HUES64 (cell line): ENCODE measurements around the gene TNIP3.
"Not testable (repeated sequence)": the region's sequence is repeated elsewhere in the genome, so short reads cannot be mapped to it uniquely, and the experiment has no call there.

ENCODE experiments used
- H3K27ac ChIP-seq: 2 replicates; pipeline ENCODE4 v1.7.0; 2013; ENCODE audit warnings: low read depth, low read length, inconsistent platforms
- H3K27me3 ChIP-seq: 2 replicates; pipeline ENCODE4 v1.6.1; 2013; ENCODE audit warnings: mild to moderate bottlenecking, low read length; ENCODE audit not compliant: insufficient read depth
- H3K36me3 ChIP-seq: 2 replicates; pipeline ENCODE4 v1.6.1; 2013; ENCODE audit warnings: mild to moderate bottlenecking, low read length; ENCODE audit not compliant: insufficient read depth
- H3K4me1 ChIP-seq: 2 replicates; pipeline ENCODE4 v1.6.1; 2013; ENCODE audit warnings: mild to moderate bottlenecking, low read length, moderate library complexity; ENCODE audit not compliant: insufficient read depth
- H3K4me3 ChIP-seq: 2 replicates; pipeline ENCODE4 v1.5.1; 2013; ENCODE audit warnings: mild to moderate bottlenecking, low read length, moderate library complexity
- H3K9ac ChIP-seq: 2 replicates; pipeline ENCODE4 v1.6.1; 2013; ENCODE audit warnings: mild to moderate bottlenecking, low read depth, low read length
- H3K9me3 ChIP-seq: 2 replicates; pipeline ENCODE4 v1.6.1; 2013; ENCODE audit warnings: low read depth, low read length; ENCODE audit not compliant: insufficient read depth
- WGBS: fragments of 150-250, 120-280 bp; methylation state at CpG from one replicate; pipeline ENCODE4 v1.1.7; 2013; ENCODE audit warnings: missing lambda C conversion rate; 5-methylcytosine and 5-hydroxymethylcytosine counted together

Gene TNIP3

DNA sequence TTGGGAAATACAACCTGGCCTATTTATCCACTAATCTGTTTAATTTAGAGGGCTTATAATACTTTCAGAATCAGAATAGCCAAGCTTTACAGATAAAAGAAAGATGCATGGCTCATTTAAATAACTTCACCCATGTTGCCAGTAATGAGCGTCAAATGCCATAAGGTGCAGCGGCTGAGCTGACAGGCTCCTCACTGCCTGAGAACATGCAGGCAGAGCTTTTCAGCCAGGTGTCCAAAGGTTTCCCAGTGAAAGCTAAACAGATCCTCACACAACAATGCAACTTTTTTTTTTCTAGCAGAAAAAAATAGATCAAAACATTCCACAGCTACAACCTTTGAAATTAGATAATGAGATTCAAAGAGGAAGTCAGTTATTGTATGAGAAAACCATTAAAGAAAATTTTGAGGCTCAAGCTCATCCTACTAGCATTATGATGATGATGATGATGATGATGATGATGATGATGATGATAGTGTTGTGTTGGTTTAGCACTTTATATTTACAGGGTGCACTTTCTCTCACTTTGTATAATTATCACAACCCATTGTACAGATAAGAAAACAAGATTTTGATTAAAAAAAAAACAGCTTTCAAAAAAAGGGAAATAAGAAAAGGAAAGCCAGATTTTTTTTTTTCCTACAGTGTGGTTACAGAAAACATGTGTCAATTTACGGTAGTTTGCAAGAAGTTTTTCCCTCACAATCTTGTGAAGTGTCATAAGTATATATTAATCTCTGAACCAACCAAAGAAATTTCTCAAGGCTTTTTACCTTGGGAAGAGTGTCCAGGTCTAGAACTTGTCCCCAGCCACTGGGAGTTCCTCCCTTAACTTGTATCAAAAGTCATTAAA lies 12.2 kb upstream of the TNIP3 start:
- Histone ChIP-seq H3K4me1 (peaks cover 17% of the 10 kb centered on the region), H3K9ac (no peak overlapping the region), H3K36me3 (no peaks in the 10 kb centered on the region), H3K4me3 (no peak overlapping the region), H3K9me3 (no peaks in the 10 kb centered on the region), H3K27ac (no peak overlapping the region), H3K27me3 (no peaks in the 10 kb centered on the region)
- WGBS, result 88% methylated on average over 2 of the region's 3 CpGs

DNA sequence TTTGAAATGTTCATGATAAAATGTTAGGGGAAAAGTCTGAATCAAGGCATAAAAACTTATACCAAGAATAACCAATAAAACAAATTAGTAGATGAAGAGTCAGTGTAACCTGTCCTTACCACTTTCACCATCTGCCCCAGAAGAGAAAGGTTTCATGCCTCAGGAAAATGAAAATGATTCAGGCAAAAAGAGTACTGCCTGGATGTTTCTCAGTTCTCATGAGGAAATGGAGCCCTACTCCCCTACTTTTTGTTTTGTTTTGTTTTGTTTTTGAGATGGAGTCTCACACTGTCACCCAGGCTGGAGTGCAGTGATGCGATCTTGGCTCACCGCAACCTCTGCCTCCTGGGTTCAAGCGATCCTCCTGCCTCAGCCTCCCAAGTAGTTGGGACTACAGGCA lies 7.4 kb upstream of the TNIP3 start:
- H3K36me3 ChIP-seq, H3K4me3 ChIP-seq, H3K4me1 ChIP-seq, H3K9me3 ChIP-seq, H3K9ac ChIP-seq, H3K27me3 ChIP-seq, H3K27ac ChIP-seq: not testable (repeated sequence)
- 100% methylated on average over 3 of the region's 3 CpGs for WGBS

DNA sequence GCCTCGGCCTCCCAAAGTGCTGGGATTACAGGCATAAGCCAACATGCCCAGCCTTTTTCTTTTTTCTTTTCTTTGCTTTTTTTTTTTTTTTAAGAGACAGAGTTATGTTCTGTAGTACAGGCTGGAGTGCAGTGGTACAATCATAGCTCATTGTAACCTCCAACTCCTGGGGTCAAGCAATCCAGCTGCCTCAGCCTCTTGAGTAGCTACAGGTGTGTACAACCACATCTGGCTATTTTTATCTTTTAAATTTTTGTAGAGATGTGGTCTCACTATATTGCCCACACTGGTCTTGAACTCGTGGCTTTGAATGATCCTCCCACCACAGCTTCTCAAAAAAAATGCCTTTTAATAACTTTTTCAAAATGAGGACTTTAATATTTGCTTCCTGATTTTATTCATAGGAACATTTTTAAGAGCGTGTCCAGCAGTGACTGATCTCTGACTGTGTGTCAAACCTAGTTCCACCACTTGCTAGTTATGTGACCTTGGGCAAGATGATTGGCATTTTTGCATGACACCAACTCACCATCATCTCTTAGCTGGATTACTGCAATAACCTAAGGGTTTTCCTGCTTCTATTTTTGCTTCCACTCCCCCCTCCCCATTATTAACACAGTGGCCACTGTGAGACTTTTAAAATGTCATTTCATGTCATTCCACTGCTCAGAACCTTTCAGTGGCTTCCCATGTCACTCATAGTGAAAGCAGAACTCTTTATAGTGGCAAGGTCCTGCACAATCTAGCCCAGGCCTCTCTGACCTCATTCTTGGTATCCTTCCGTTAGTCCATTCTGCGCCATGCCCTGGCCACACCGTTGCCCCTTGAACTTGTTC lies 4.5 kb upstream of the TNIP3 start:
- H3K27ac ChIP-seq, result no peak overlapping the region
- WGBS, result 93% methylated on average over 6 of the region's 6 CpGs
- H3K4me3 ChIP-seq, result no peak overlapping the region
- H3K27me3 ChIP-seq, result no peaks in the 10 kb centered on the region
- H3K36me3 ChIP-seq, result no peaks in the 10 kb centered on the region
- no peaks in the 10 kb centered on the region for H3K9me3 ChIP-seq
- no peaks in the 10 kb centered on the region for H3K4me1 ChIP-seq
- no peak overlapping the region for H3K9ac ChIP-seq

DNA sequence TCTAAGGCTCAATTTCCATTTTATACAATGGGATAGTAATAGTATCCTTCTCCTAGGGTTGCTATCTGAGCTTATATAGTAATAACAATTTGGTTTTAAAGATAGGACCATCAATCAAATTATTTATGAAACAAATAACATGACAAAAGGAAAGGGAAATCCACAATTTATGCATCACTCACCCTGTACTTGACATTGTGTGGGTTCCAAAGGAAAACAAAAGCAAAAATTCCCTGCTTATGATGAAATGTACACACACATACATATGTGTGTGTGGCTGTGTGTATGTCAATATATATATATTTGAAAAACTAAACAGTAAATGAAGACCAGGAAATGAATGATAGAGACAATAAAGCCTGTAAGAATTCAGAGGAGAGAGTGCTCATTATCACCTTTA lies 2.9 kb upstream of the TNIP3 start:
- H3K4me3 ChIP-seq, result no peak overlapping the region
- H3K27ac ChIP-seq, result no peak overlapping the region
- no peaks in the 10 kb centered on the region for H3K36me3 ChIP-seq
- no peak overlapping the region for H3K9ac ChIP-seq
- H3K4me1 ChIP-seq, result no peaks in the 10 kb centered on the region
- H3K27me3 ChIP-seq, result no peaks in the 10 kb centered on the region
- H3K9me3 ChIP-seq, result no peaks in the 10 kb centered on the region

DNA sequence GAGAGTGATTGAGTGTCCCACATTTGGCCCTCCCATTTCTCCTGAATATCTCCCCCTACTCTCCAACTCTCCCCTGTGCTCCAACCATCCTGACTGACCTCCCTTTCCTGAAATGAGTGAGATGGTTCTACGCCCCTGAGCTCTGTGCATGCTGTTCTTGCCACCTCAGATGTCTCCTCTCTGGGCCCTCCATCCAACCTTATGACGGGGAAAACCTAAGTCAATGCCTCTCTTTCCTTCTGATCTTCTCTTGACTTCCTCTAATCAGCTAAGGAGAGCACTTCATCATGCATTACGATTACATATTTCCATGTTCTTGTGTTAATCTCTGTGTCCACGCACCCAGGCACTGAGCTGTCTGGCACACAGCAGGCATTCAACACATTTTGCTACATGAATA lies 1.1 kb upstream of the TNIP3 start:
- Histone ChIP-seq H3K36me3 (no peaks in the 10 kb centered on the region), H3K27me3 (no peaks in the 10 kb centered on the region), H3K4me3 (no peak overlapping the region), H3K9me3 (no peaks in the 10 kb centered on the region), H3K9ac (no peak overlapping the region), H3K4me1 (no peaks in the 10 kb centered on the region), H3K27ac (no peak overlapping the region)
- WGBS, result 96% methylated on average over 4 of the region's 4 CpGs

DNA sequence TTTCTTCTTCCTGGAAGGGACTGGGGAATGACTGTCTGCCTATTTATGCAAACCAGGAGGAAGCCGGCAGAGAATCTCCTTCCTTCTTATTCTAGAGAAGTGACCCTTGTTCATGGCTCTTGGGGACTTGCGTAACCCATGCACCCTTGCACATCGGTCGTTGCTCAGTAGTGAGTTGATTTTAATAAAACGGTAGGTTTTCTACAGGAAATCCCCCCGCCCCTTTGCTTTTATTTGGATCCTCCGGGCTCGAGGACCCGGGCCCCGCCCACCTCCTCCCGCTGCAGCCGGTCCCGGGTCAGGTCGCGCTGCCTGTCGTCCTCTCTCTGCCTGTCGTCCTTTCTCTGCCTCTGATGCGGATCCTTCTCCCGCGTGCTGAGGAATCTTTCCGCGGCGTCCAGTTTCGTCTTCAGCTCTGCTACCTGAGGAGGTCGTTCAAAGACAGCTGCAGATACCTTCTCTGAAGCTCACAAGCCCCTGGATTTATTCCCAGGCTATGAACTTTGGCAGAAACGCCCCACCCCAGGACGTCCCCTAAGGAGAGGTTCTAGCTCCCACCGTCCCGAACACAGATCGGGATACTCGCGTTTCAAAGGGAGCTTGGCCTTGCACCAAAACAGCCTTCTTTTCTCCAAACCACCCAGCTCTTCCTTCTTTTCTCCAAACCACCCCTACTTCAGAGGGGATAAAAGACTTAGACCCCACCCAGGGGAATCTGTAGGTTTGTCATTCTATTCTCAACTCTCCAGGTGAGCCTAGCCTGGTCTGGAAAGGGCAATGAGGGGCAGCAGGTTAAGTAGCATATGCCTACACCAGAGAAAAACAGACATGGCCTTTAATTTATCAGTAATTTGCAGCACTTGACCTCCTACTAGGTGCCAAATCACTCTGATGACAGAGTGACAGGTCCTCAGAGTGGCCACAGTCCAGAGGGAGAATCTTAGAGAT lies 7.0 kb downstream of the TNIP3 start:
- 2% methylated on average over 32 of the region's 32 CpGs for WGBS
- Histone ChIP-seq H3K36me3 (no peaks in the 10 kb centered on the region), H3K9ac (peak overlapping the region; percentile 69), H3K4me3 (peak overlapping the region; percentile 76), H3K27me3 (peaks cover 15% of the 10 kb centered on the region), H3K27ac (no peak overlapping the region), H3K4me1 (peaks cover 10% of the 10 kb centered on the region; the same call in 1 of the 2 replicates), H3K9me3 (no peaks in the 10 kb centered on the region)

DNA sequence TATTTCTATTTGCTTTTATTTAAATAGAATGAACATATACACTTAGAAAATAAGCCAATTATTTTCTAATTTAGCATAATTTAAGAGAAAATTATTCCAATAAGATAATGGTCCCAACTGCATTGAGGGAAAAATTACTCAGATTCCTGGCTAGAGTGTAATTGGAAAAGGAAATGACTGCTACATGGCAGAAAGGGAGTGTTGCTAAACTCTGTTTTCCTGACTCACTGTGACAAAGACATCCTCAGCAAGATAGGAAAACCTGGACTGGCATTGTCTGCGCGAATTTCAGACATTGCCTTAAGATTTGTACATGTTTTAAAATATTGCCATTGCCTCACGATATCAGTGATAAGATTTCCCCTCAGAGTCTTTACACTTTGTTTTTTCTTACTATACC lies 8.2 kb downstream of the TNIP3 start:
- WGBS, result 89% methylated on average over 3 of the region's 3 CpGs
- no peaks in the 10 kb centered on the region for H3K9me3 ChIP-seq
- no peak overlapping the region for H3K27ac ChIP-seq
- H3K4me3 ChIP-seq, result no peak overlapping the region
- peaks cover 10% of the 10 kb centered on the region; the same call in 1 of the 2 replicates for H3K4me1 ChIP-seq
- no peaks in the 10 kb centered on the region for H3K36me3 ChIP-seq
- no peak overlapping the region for H3K9ac ChIP-seq
- peaks cover 15% of the 10 kb centered on the region for H3K27me3 ChIP-seq

DNA sequence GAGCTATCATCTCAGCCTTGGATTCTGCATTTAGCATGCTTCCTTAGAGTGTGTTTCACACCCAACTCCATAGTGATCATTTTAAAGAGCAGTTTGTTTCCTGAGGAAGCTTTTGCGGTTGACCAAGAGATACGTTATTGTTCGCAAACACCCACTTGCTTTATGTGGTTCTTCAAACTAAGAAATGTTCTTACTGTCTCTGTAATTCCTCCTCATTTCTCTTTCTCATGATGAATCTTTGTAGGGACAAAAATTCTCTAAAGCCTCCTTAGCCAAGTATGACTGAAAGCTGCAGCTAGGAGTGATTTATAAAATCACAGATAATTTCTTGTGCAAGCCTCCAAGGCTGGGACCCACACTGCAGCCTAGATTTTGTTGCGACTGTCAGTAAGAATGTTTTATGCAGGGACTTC lies 10.0 kb downstream of the TNIP3 start:
- H3K36me3 ChIP-seq, result no peaks in the 10 kb centered on the region
- no peak overlapping the region for H3K9ac ChIP-seq
- WGBS, result 98% methylated on average over 4 of the region's 4 CpGs
- H3K27ac ChIP-seq, result no peak overlapping the region
- no peak overlapping the region for H3K4me3 ChIP-seq
- H3K9me3 ChIP-seq, result no peaks in the 10 kb centered on the region
- peaks cover 10% of the 10 kb centered on the region; the same call in 1 of the 2 replicates for H3K4me1 ChIP-seq
- peaks cover 15% of the 10 kb centered on the region for H3K27me3 ChIP-seq

DNA sequence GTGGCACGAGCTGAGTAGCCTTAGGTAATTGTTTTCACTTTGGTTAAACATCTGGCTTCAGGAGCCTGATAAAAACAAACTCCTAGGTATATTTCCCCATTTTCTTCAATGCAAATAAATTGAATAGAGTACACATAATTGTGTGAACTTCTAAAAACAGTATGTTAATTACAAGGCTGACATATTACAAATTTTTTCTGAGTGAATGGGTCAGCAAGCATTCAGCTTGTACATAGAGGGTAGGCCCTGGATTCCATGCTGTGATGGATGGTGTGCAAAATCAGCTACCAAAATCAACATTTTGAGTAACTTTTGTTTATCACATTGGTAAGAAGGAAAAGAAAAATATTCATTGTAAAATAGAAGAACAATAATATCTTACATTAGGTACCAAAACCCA lies 12.2 kb downstream of the TNIP3 start:
- H3K4me3 ChIP-seq, result no peak overlapping the region
- 0 out of 2 replicates have a peak, but pooled peaks cover under 1% of the 10 kb centered on the region for H3K27me3 ChIP-seq
- H3K36me3 ChIP-seq, result no peaks in the 10 kb centered on the region
- H3K9ac ChIP-seq, result no peak overlapping the region
- WGBS, result 100% methylated on average over 1 of the region's 1 CpG
- no peak overlapping the region for H3K27ac ChIP-seq
- H3K4me1 ChIP-seq, result peaks cover 10% of the 10 kb centered on the region; the same call in 1 of the 2 replicates
- no peaks in the 10 kb centered on the region for H3K9me3 ChIP-seq

DNA sequence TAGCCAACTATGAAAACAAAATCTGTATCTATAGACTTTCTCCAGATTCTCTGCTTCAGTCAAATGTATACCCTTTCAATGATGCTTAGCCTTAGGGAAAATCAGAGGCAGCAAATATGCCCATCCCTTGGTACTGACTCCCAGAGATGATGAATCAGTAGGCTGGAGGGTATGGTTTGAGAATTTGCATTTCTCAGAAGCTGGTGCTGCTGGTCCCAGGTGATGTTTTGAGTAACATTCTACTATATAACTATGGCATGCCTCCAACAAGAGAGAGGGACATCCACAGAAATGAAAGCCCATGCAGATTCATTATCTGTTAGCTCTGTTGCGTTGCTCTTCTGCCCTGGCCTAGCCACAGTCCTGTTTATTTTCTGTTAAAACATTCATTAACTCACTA lies 13.6 kb downstream of the TNIP3 start:
- 91% methylated on average over 1 of the region's 1 CpG for WGBS
- H3K4me1 ChIP-seq, result 0 out of 2 replicates have a peak, but pooled peaks cover 3% of the 10 kb centered on the region
- no peaks in the 10 kb centered on the region for H3K9me3 ChIP-seq
- no peak overlapping the region for H3K4me3 ChIP-seq
- H3K36me3 ChIP-seq, result no peaks in the 10 kb centered on the region
- no peak overlapping the region for H3K9ac ChIP-seq
- no peaks in the 10 kb centered on the region for H3K27me3 ChIP-seq
- H3K27ac ChIP-seq, result no peak overlapping the region
